Effector memory CD4-positive, alpha-beta T cell (primary cell): ENCODE data around the gene NT5M.

ENCODE experiments used
- DNase-seq, 3 donors: peaks; one replicate each; pipeline ENCODE4 v3.0.0-alpha.2; 2020
- H3K27ac ChIP-seq: 2 replicates; pipeline ENCODE4 v1.7.0; 2013; ENCODE audit warnings: mild to moderate bottlenecking, low read length, moderate library complexity; ENCODE audit not compliant: insufficient read depth, poor library complexity, severe bottlenecking
- H3K27me3 ChIP-seq: replicated peaks from 2 replicates; pipeline ENCODE4 v1.7.0; 2013; ENCODE audit warnings: mild to moderate bottlenecking, low read length; ENCODE audit not compliant: insufficient read depth, control insufficient read depth, poor library complexity, severe bottlenecking
- H3K36me3 ChIP-seq: 2 replicates; pipeline ENCODE4 v1.7.0; 2013; ENCODE audit warnings: mild to moderate bottlenecking, low read length, moderate library complexity; ENCODE audit not compliant: control insufficient read depth, insufficient read depth
- H3K4me1 ChIP-seq: 2 replicates; pipeline ENCODE4 v1.7.0; 2013; ENCODE audit warnings: low read length, mild to moderate bottlenecking; ENCODE audit not compliant: control insufficient read depth, insufficient read depth, poor library complexity, severe bottlenecking
- H3K4me3 ChIP-seq: 2 replicates; pipeline ENCODE4 v1.7.0; 2013; ENCODE audit warnings: low read length, low read depth, mild to moderate bottlenecking; ENCODE audit not compliant: insufficient read depth, poor library complexity, severe bottlenecking
- H3K9me3 ChIP-seq: 2 replicates; pipeline ENCODE4 v1.7.0; 2013; ENCODE audit warnings: mild to moderate bottlenecking, low read length, moderate library complexity; ENCODE audit not compliant: control insufficient read depth

NT5M gene

GRCh38 chr17:17361867-17362539 lies 58.8 kb downstream of the NT5M start:
- no peak for DNase-seq
- Histone ChIP-seq H3K4me3 (no peak overlapping the region), H3K27me3 (peaks cover 3% of the 10 kb centered on the region), H3K4me1 (no peaks in the 10 kb centered on the region), H3K36me3 (no peaks in the 10 kb centered on the region), H3K27ac (no peak overlapping the region), H3K9me3 (no peaks in the 10 kb centered on the region)

DNA sequence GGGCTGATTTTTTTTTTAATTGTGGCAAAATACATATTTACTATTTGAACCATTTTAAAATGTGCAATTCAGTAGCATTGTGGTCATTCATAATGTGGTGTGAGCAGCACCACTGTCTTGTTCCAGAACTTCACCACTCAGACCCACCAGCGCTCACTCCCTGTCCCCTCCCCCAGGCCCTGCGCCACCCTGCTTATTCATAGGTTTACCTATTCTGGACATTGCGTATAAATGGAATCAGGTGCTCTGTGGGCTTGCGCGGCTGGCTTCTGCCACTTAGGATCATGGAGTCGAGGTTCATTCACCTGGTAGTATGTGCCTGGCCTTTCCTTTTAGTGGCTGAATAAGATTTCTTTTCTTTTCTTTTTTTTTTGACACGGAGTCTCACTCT lies 59.4 kb downstream of the NT5M start:
- no peaks in the 10 kb centered on the region for H3K9me3 ChIP-seq
- H3K27me3 ChIP-seq: peaks cover 3% of the 10 kb centered on the region
- no peaks in the 10 kb centered on the region for H3K36me3 ChIP-seq

DNA sequence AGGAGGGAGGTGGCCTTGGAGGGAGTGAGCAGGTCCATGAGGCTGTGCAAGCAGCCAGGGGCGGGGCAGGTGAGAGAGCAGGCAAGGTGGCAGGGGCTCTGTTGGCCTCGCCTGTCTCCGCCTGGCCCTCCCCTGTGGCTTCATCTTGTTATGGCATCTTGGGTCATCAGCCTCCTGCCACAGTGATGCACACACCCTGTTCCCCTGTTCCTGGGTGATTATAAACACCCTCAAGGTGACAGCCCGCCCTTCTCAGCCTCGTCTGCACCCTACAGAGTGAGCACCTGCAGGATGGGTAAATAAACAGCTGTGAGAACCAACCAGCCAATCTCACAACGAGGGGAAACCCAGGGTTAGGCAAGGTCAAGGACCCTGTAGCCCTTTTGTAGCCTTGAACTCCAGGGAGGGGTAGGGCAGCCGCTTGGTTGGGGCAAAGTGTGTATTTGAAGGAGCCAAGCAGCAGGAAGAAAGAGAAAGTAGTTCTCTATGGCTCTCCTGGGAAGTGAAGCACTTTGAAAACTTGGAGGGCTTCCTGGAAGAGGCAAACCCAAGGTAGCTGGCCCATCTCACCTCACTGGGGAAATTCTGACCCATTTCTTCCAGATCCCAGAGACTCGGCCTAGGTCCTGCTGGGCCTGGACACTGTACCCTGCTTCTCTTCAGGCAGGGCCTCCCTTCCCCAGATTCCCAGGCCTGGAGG lies 60.6 kb downstream of the NT5M start:
- Histone ChIP-seq H3K4me3 (no peak overlapping the region), H3K27ac (no peak overlapping the region), H3K27me3 (peaks cover 3% of the 10 kb centered on the region), H3K4me1 (no peaks in the 10 kb centered on the region), H3K9me3 (no peaks in the 10 kb centered on the region), H3K36me3 (no peaks in the 10 kb centered on the region)
- DNase-seq: no peak

More for the DNA sequence above, 59.4 kb downstream of the NT5M start:
- no peak overlapping the region for H3K4me3 ChIP-seq
- DNase-seq: no peak
- no peak overlapping the region for H3K27ac ChIP-seq
- H3K4me1 ChIP-seq: no peaks in the 10 kb centered on the region

DNA sequence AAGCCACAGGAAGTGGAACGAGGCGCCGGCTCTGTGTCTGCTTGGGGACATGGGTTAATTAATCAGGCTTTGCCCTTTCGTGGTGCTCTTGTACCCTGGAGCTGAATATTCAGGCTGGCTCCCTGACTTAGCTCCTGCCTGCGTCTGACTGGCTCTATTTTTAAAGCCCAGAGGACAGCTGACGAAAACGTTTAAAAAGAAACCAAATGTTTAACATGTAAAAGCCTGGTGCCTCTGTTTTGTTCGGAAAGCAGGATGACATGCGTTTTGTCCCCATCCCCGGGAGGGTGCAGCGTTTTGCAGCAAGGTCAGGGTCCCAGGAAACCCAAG lies 61.1 kb downstream of the NT5M start:
- no peak for DNase-seq
- Histone ChIP-seq H3K4me3 (no peak overlapping the region), H3K27ac (no peak overlapping the region), H3K9me3 (no peaks in the 10 kb centered on the region), H3K36me3 (no peaks in the 10 kb centered on the region), H3K27me3 (peaks cover 3% of the 10 kb centered on the region), H3K4me1 (no peaks in the 10 kb centered on the region)

DNA sequence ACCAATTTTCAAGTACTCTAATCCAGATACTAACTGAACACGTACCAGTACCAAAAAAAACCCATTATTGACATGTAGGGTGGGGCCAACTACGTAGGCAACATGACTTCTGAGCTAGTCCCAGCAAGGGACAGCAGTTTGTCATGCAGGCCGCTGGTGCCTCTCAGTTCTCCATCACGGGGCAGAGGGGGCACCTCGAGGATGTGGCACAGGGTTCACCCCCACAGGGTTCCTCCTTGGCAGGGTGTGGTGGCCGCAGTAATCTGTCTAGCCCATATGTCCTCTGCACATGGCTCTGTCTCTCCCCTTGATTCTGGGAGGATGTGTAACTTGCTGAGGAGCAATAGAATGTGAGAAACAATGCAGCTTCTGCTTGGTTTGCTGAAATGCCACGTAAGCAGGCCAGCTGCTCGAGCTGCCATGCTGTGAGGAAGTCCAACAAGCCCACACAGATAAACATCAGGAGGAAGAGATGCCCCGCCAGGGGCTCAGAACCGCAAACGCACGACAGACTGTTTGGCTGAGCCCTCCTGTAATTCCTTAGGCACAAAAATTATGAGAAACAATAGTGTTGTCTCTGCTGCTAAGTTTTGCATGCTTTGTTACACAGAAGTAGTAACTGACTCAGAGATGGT lies 62.4 kb downstream of the NT5M start:
- H3K27ac ChIP-seq: no peak overlapping the region
- no peaks in the 10 kb centered on the region for H3K9me3 ChIP-seq
- DNase-seq: no peak
- no peak overlapping the region for H3K4me3 ChIP-seq
- no peaks in the 10 kb centered on the region for H3K36me3 ChIP-seq
- peaks cover 3% of the 10 kb centered on the region for H3K27me3 ChIP-seq
- no peaks in the 10 kb centered on the region for H3K4me1 ChIP-seq

GRCh38 chr17:17366235-17366634 lies 63.1 kb downstream of the NT5M start:
- H3K9me3 ChIP-seq: no peaks in the 10 kb centered on the region
- no peaks in the 10 kb centered on the region for H3K36me3 ChIP-seq
- H3K4me1 ChIP-seq: no peaks in the 10 kb centered on the region
- H3K27me3 ChIP-seq: peaks cover 3% of the 10 kb centered on the region
- no peak overlapping the region for H3K4me3 ChIP-seq
- H3K27ac ChIP-seq: no peak overlapping the region
- DNase-seq: no peak

GRCh38 chr17:17366941-17367875 lies 64.0 kb downstream of the NT5M start:
- Histone ChIP-seq H3K4me3 (no peak overlapping the region), H3K9me3 (no peaks in the 10 kb centered on the region), H3K27me3 (peaks cover 3% of the 10 kb centered on the region), H3K4me1 (no peaks in the 10 kb centered on the region), H3K36me3 (no peaks in the 10 kb centered on the region), H3K27ac (no peak overlapping the region)
- no peak for DNase-seq

DNA sequence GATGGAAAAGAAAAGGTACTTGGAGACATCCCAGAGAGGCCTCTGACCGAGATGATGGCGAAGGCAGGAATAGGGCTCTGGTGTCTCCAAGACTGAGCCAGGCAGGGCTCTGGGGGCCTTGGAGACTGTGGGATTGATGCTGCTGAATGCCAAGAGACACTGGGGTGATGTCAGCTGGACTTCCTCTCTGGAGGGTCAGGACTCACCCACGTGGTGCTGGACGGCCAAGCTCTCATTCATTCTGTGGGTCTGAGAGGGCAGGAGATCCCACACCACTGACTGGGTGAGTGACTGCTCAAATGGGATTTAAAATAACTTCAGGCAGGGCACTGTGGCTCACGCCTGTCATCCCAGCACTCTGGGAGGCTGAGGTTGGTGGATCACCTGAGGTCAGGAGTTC lies 64.8 kb downstream of the NT5M start:
- H3K4me1 ChIP-seq: no peaks in the 10 kb centered on the region
- no peaks in the 10 kb centered on the region for H3K9me3 ChIP-seq
- DNase-seq: no peak
- H3K4me3 ChIP-seq: no peak overlapping the region
- H3K27ac ChIP-seq: no peak overlapping the region
- H3K36me3 ChIP-seq: no peaks in the 10 kb centered on the region
- peaks cover 3% of the 10 kb centered on the region for H3K27me3 ChIP-seq

DNA sequence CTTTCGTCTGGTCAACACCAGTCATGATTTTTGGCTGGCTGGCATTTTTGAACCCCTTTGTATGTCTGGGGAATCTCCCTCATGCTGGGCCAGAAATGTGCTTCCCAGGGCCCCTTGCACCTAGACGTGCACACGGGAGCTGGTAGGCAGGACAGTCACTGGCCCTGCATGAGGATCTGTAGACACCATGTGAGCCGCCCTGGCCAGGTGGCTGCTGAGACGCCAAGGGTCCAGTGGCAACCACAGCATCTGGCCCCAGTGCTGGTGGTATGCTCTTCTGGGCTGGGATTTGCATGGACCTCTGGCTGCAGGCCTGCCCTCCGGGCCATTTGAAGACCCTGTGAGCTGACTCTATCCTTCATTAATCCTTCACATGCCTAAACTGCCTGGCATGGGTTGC lies 67.5 kb downstream of the NT5M start:
- H3K4me1 ChIP-seq: no peaks in the 10 kb centered on the region
- no peak overlapping the region for H3K27ac ChIP-seq
- no peak for DNase-seq
- no peak overlapping the region for H3K4me3 ChIP-seq
- no peaks in the 10 kb centered on the region for H3K9me3 ChIP-seq
- H3K27me3 ChIP-seq: no peaks in the 10 kb centered on the region
- H3K36me3 ChIP-seq: no peaks in the 10 kb centered on the region
